CD4-positive, alpha-beta T cell treated with Interleukin-15 for 1 hour (primary cell): ENCODE results near the gene CBX5.
"Not testable (repeated sequence)": the region's sequence is repeated elsewhere in the genome, so short reads cannot be mapped to it uniquely, and the experiment has no call there.

ENCODE experiments used
- DNase-seq: peaks from one replicate; pipeline ENCODE4 v3.0.0-alpha.2; 2020

CBX5 gene

GRCh38 chr12:54195737-54196347 is 84.1 kb downstream of the CBX5 start:
- peak; percentile 60 for DNase-seq

DNA sequence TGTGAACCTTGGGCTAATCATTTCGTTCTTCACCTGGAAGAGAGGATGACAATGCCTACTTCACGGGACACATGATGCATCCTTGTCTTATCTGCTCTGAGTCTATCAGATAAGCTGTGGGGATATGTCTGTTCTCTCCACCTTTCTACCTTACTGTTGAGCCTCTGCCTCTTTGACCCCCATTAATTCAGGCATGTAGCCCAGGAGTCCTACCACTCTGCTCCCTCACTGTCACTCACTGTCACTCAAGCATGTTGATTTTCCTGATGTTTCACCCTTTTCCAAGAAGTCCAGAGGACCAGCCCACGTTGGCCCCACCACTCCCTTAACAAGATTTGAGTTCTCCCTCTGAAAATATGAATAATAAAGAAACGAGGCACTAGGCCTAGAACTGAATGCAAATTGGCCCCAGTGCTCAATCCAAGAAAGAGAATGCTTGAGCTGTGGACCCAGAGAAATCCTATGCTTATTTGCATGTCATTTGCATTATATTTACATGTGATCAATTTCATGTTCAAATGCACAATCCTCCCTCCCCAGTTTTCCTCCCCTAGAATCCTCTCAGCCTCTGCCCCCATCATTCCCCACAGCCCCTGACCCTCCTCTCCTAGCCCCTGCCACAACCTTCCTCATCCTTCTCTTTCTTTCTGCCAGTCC is 84.7 kb downstream of the CBX5 start:
- no peak for DNase-seq

DNA sequence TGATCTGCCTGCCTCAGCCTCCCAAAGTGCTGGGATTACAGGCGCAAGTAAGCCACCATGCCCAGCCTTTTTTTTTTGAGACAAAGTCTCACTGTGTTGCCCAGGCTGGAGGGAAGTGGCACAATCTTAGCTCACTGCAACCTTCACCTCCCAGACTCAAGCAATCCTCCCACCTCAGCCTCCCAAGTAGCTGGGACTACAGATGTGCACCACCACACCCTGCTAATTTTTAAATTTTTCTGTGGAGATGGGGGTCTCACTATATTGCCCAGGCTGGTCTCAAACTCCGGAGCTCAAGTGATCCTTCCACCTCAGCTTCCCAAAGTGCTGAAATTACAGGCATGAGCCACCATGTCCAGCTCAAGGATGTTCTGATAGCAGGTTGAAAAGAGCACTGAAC is 85.3 kb downstream of the CBX5 start:
- not testable (repeated sequence) for DNase-seq

GRCh38 chr12:54193434-54193833 is 86.5 kb downstream of the CBX5 start:
- no peak for DNase-seq

GRCh38 chr12:54191550-54192022 is 88.3 kb downstream of the CBX5 start:
- DNase-seq = peak; percentile 81

GRCh38 chr12:54191126-54191525 is 88.8 kb downstream of the CBX5 start:
- DNase-seq = no peak

DNA sequence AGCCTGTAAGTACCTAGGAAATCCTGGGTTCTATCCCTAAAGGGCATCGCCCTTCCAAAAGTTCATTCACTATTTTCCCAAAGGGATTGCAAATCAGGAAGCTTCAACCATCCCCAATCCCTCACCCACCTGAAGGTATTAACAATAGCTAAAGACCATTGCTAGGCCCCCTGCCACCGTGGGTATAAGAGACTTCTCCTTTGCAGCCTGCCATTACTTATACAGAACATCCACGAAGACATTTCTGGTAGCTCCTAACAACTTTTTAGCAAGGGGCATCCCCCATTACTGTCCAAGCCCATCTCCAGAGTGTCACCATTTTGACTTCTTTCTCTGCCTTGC is 90.8 kb downstream of the CBX5 start:
- no peak for DNase-seq

DNA sequence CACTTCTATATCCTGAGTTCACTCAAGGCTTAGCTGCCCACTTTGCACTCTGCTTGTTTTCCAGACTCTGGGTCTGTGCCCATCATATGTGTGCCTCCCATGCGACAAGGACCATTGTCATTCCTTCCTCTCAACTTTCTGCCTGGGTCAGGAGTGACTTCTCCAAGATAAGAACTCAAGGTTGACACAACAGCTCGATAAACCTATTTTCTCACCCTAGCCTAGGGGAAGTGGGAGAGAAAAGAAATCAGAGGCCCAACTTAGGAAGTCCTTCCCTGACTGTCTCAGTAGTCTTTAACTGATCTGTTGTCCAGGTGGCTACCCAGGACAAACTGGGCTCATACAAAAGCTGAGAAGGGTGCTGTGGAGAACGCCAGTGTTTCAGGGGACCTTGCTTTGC is 92.8 kb downstream of the CBX5 start:
- no peak for DNase-seq

DNA sequence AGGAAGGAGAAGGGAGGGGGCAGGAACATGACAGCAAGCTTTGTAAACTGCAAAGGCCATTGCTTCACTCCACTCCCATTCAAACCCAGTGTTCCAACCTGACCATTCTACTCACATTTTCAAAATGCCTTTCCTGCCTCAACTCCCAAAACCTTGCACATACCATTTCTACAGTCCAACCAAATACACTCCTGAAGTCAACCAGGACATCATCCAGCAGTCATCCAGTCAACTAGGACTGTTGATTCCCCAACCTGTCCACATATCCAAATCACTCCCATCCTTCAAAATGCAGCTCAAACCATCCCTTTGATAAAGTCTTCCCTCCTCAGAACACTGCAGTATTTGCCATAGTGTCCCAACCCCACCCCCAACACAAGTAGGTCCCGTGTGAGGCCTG is 94.0 kb downstream of the CBX5 start:
- DNase-seq = no peak

DNA sequence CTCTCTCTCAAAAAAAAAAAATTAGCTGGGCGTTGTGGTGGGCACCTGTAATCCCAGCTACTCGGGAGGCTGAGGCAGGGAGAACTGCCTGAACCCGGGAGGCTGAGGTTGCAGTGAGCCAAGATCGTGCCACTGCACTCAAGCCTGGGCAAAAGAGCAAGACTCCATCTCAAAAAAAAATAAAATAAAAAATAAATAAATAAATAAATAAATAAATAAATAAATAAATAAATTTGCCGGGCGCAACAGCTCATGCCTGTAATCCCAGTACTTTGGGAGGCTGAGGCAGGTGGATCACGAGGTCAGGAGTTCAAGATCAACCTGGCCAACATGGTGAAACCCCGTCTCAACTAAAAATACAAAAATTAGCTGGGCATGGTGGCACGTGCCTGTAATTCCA is 94.6 kb downstream of the CBX5 start:
- DNase-seq = not testable (repeated sequence)

GRCh38 chr12:54184024-54184805 is 95.7 kb downstream of the CBX5 start:
- no peak for DNase-seq

GRCh38 chr12:54182981-54183380 is 96.9 kb downstream of the CBX5 start:
- no peak for DNase-seq

DNA sequence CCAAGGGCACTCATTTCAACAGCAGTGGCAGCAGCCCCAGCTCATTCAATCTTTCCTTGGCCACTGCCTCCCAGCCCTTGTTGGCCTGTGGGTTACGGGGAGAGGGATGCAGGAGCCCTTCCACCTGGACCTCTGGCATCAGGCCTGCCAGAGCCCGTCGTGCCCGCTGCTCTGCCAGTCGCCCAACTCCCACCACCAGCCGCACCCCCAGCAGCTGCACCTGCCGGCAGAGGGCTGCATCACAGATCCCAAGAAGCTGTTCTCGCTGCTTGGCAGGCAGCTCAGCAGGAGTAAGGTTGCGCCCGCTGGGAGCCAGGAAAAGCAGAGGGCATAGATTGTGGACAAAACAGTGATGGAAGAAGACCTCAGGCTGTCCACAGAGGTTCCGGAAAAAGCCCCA is 97.8 kb downstream of the CBX5 start:
- no peak for DNase-seq
